GM13976 (cell line): ENCODE results near the gene THBS2.

Experiments
- DNase-seq: peaks from one replicate; pipeline ENCODE4 v3.0.0; 2012; ENCODE audit warnings: low spot score
- in situ Hi-C: fragments of 300-500 bp; cut with MboI; formaldehyde crosslinking; loops from one replicate; pipeline ENCODE4 v1.12.0; 2022; ENCODE audit warnings: low sequenced_read_pairs, mixed read lengths, inconsistent platforms; ENCODE audit not compliant: unreplicated experiment
- TF ChIP-seq, protein P1 (sequence below): IDR thresholded peaks from 2 replicates; pipeline ENCODE4 v1.5.1; 2012; ENCODE audit warnings: borderline replicate concordance, mild to moderate bottlenecking; ENCODE audit not compliant: insufficient read depth; ENCODE audit errors: extremely low read depth, missing control alignments, control extremely low read depth

The THBS2 gene

DNA sequence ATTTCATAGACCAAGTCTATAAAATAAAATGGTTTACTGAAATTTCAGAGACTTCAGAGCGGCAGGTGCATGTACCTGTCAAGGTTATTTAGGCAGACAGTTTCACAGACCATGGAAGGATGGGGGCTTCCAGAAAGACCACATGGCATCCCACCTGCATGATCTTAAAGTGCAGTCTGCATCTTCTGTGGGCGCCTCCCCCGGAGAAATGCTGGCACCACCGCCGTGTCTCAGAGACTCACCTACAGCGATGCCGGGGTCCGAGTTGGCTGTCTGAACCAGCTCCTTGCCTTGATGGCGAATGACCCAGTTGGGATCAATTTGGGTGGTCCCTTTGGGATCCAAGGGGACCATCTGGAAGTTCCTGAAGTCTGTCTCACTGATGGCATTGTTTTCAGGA lies 30.6 kb downstream of the THBS2 start:
- DNase-seq = no peak
- in situ Hi-C loops = no loop called here
- TF ChIP-seq, protein P1, sequence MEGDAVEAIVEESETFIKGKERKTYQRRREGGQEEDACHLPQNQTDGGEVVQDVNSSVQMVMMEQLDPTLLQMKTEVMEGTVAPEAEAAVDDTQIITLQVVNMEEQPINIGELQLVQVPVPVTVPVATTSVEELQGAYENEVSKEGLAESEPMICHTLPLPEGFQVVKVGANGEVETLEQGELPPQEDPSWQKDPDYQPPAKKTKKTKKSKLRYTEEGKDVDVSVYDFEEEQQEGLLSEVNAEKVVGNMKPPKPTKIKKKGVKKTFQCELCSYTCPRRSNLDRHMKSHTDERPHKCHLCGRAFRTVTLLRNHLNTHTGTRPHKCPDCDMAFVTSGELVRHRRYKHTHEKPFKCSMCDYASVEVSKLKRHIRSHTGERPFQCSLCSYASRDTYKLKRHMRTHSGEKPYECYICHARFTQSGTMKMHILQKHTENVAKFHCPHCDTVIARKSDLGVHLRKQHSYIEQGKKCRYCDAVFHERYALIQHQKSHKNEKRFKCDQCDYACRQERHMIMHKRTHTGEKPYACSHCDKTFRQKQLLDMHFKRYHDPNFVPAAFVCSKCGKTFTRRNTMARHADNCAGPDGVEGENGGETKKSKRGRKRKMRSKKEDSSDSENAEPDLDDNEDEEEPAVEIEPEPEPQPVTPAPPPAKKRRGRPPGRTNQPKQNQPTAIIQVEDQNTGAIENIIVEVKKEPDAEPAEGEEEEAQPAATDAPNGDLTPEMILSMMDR = no peak

DNA sequence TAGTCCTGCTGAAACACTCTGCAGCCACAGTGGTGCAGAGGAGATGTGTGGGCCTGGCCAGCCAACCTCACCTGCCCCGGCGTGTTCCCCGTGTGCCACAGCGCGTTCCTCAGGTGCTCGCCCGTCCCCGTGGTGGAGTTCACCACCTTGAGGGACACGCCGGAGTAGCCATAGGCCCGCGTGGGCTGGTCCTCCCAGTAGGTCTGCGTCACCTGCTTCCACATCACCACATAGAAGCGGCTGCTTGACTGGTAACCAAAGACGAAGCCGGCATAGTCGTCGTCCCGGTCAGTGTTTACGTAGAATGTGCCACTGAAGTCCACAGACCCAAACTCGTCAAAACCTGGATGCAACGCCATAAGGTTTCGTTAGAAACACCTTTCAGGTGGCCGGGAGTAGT lies 31.5 kb downstream of the THBS2 start:
- TF ChIP-seq, protein P1 = no peak
- DNase-seq = no peak
- in situ Hi-C loops = no loop called here

DNA sequence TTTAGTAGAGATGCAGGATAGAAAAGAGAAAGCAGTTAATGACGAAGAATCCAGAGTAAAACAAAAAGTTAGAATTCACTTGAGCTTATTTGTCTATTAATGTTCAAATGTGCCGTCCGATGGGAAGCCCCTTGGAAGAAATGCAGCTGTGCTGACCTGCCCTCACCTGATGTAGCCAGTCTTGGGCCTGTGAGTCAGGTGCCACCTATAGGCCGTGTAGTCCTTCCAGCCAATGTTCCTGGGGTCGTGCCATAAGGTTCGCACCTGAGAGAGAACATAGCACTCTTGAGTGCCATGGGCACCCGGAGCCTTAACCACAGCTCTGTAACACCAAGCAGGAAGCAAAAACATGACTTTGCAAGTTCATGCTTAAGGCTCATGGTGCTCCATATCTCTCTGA lies 32.4 kb downstream of the THBS2 start:
- DNase-seq = no peak
- TF ChIP-seq, protein P1 = no peak
- in situ Hi-C loops = no loop called here

DNA sequence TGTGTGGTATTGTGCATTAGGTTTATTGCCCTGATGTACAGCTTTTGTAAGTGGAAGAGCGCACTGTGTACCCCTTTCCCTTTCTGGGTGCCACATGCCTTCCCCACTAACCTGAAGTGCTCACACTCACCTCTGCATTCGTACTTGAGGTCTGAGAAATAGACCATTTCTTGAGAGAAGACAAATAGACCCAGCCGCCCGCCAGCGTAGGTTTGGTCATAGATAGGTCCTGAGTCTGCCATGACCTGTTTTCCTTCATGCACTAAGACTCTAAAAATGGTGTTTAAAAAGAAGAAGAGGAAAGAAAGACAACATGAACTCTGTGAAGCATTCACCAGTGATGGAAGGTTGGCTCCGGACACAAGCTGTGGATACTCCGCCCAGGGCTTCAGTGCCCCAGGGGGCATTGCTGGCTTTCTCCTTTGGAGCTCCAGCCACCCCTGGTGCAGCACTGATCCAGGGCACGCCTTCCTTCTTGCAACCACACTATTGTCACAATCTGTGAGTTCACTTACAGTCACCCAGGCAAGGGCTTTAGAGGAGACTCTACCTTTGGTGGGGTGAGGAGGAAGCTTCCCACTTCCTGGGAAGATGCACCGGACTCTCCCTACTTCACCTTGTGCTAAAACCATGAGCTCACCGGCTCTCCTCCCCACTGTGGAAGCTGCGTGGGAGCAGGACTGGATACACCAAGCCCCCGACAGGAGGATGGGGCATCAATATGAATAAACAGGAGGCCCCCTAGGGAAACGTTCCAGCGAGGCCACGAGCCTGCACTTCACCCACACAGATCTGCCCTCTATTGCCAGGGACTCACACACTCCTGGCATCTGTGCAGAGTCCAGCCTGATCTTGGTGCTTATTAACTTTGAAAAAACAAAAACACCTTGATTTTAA lies 33.3 kb downstream of the THBS2 start:
- in situ Hi-C loops = no loop called here
- TF ChIP-seq, protein P1 = no peak
- DNase-seq = no peak

GRCh38 chr6:169217972-169218371 lies 35.7 kb downstream of the THBS2 start:
- in situ Hi-C loops = no loop called here
- DNase-seq = no peak
- TF ChIP-seq, protein P1 = no peak

- in situ Hi-C loops = no loop called here
- no peak for DNase-seq
- TF ChIP-seq, protein P1 = no peak
Observed at GRCh38 chr6:169216830-169217229, 36.8 kb downstream of the THBS2 start.
